GM21381 (cell line): ENCODE results near the gene SOCS1.

Experiments
- ATAC-seq: cut with Tn5 transposase; IDR thresholded peaks from one replicate; pipeline ENCODE4 v1.9.1; 2021; ENCODE audit warnings: mild to moderate bottlenecking, moderate library complexity; ENCODE audit not compliant: unreplicated experiment

Gene SOCS1

GRCh38 chr16:11289202-11289601 lies 33.2 kb upstream of the SOCS1 start:
- ATAC-seq = no peak

- ATAC-seq = no peak
These were observed 29.8 kb upstream of the SOCS1 start for GRCh38 chr16:11285842-11286241.

- ATAC-seq = no peak
These were observed 27.8 kb upstream of the SOCS1 start for GRCh38 chr16:11283820-11284248.

GRCh38 chr16:11280616-11281522 lies 24.9 kb upstream of the SOCS1 start, which contains the start of gene PRM1:
Gene PRM1, minus strand, starts transcription at chr16:11281330. Its CDS starts 92 bp downstream, at chr16:11281238.
- no peak for ATAC-seq

- no peak for ATAC-seq
These were observed 23.0 kb upstream of the SOCS1 start for GRCh38 chr16:11278681-11279628.

- no peak for ATAC-seq
These were observed 21.8 kb upstream of the SOCS1 start for GRCh38 chr16:11277607-11278337.

GRCh38 chr16:11276896-11277593 lies 21.0 kb upstream of the SOCS1 start:
- no peak for ATAC-seq

- ATAC-seq = no peak
These were observed 20.3 kb upstream of the SOCS1 start, which contains the start of gene PRM2 for GRCh38 chr16:11276143-11276895. Gene PRM2, minus strand, starts transcription at chr16:11276480. Its CDS starts 110 bp downstream, at chr16:11276370.

- no peak for ATAC-seq
These were observed 19.0 kb upstream of the SOCS1 start for GRCh38 chr16:11274964-11275363.

- ATAC-seq = no peak
These were observed 17.8 kb upstream of the SOCS1 start for GRCh38 chr16:11273721-11274324.

- ATAC-seq = no peak
These were observed 17.1 kb upstream of the SOCS1 start, which contains the start of gene PRM3 for GRCh38 chr16:11272921-11273720. Gene PRM3, minus strand, starts transcription at chr16:11273629. Its CDS starts 34 bp downstream, at chr16:11273595.

- ATAC-seq = no peak
These were observed 16.5 kb upstream of the SOCS1 start for GRCh38 chr16:11272484-11272883.

GRCh38 chr16:11271610-11272009 lies 15.6 kb upstream of the SOCS1 start:
- ATAC-seq = no peak

GRCh38 chr16:11270602-11271162 lies 14.7 kb upstream of the SOCS1 start:
- ATAC-seq = no peak

GRCh38 chr16:11268921-11269375 lies 12.9 kb upstream of the SOCS1 start, which contains the start of gene TNP2:
Gene TNP2, minus strand, starts transcription at chr16:11269325. Its CDS starts 63 bp downstream, at chr16:11269262.
- no peak for ATAC-seq

- no peak for ATAC-seq
These were observed 9.1 kb upstream of the SOCS1 start for GRCh38 chr16:11265124-11265523.

GRCh38 chr16:11264155-11264832 lies 8.3 kb upstream of the SOCS1 start:
- no peak for ATAC-seq
